Measurements from ENCODE around the gene PKNOX2.

The PKNOX2 gene

GRCh38 chr11:125369808-125370207, 205.3 kb downstream of the PKNOX2 start:
- no peak for DNase-seq

- DNase-seq = no peak
These were observed 206.2 kb downstream of the PKNOX2 start for GRCh38 chr11:125370561-125371389.

- DNase-seq = no peak
These were observed 206.9 kb downstream of the PKNOX2 start for GRCh38 chr11:125371431-125371935.

GRCh38 chr11:125372088-125372487, 207.5 kb downstream of the PKNOX2 start:
- no peak for DNase-seq

GRCh38 chr11:125372911-125373310, 208.4 kb downstream of the PKNOX2 start:
- no peak for DNase-seq

- no peak for DNase-seq
These were observed 209.2 kb downstream of the PKNOX2 start for GRCh38 chr11:125373426-125374391.

GRCh38 chr11:125374398-125374797, 209.8 kb downstream of the PKNOX2 start:
- no peak for DNase-seq

- DNase-seq = no peak
These were observed 210.6 kb downstream of the PKNOX2 start for GRCh38 chr11:125375146-125375545.

- peak; percentile 92 for DNase-seq
These were observed 211.6 kb downstream of the PKNOX2 start for GRCh38 chr11:125376117-125376516.

GRCh38 chr11:125376856-125377255, 212.3 kb downstream of the PKNOX2 start:
- no peak for DNase-seq

- no peak for DNase-seq
These were observed 213.5 kb downstream of the PKNOX2 start for GRCh38 chr11:125378083-125378482.

- DNase-seq = no peak
These were observed 214.0 kb downstream of the PKNOX2 start for GRCh38 chr11:125378571-125378970.

GRCh38 chr11:125379565-125379964, 215.0 kb downstream of the PKNOX2 start:
- no peak for DNase-seq

- no peak for DNase-seq
These were observed 215.4 kb downstream of the PKNOX2 start for GRCh38 chr11:125379981-125380380.

- DNase-seq = no peak
These were observed 216.3 kb downstream of the PKNOX2 start for GRCh38 chr11:125380756-125381445.

GRCh38 chr11:125381499-125382044, 217.0 kb downstream of the PKNOX2 start:
- no peak for DNase-seq

GRCh38 chr11:125382314-125382791, 217.8 kb downstream of the PKNOX2 start:
- DNase-seq = no peak

- DNase-seq = no peak
These were observed 218.3 kb downstream of the PKNOX2 start for GRCh38 chr11:125382822-125383221.

GRCh38 chr11:125384825-125385224, 220.3 kb downstream of the PKNOX2 start:
- DNase-seq = no peak

GRCh38 chr11:125387901-125388300, 223.3 kb downstream of the PKNOX2 start:
- no peak for DNase-seq

GRCh38 chr11:125388611-125389010, 224.1 kb downstream of the PKNOX2 start:
- no peak for DNase-seq

Data from DMS 273 treated with DMSO at 0.1 percent for 48 hours (cell line).